Naive B cell (primary cell): Measurements from ENCODE around the gene LRRC53. TPM values are rescaled to one million over a fixed set of nuclear protein-coding genes. Genes with fewer than 3 reads are reported as not detected.

Source experiments
- ATAC-seq, 2 donors: fragments of 150-1000 bp; cut with Tn5 transposase; 2 replicates each; pipeline ENCODE4 v1.10.0; 2021; ENCODE audit warnings: low read depth in 2 of 2, mild to moderate bottlenecking in 2 of 2, moderate library complexity in 2 of 2
- DNase-seq: peaks from one replicate; pipeline ENCODE4 v3.0.0; 2022
- H3K27ac Mint-ChIP-seq, 6 donors: one replicate each; pipeline ENCODE4 v1.8.0; 2020 to 2022; ENCODE audit warnings: mild to moderate bottlenecking in 6 of 6, mixed read lengths in 6 of 6, moderate library complexity in 5 of 6, inconsistent platforms in 2 of 6
- H3K27me3 Mint-ChIP-seq, 3 donors: one replicate each; pipeline ENCODE4 v1.8.0; 2021 to 2022; ENCODE audit warnings: mixed read lengths in 3 of 3, mild to moderate bottlenecking in 1 of 3
- H3K36me3 Mint-ChIP-seq, 2 donors: one replicate each; pipeline ENCODE4 v1.8.0; 2020 to 2022; ENCODE audit warnings: mixed read lengths in 2 of 2, inconsistent platforms in 1 of 2, mild to moderate bottlenecking in 1 of 2
- H3K4me1 Mint-ChIP-seq, 3 donors: one replicate each; pipeline ENCODE4 v1.8.0; 2020 to 2022; ENCODE audit warnings: mixed read lengths in 3 of 3, inconsistent platforms in 1 of 3, mild to moderate bottlenecking in 1 of 3, moderate library complexity in 1 of 3
- H3K4me3 Mint-ChIP-seq, 8 donors: one replicate each; pipeline ENCODE4 v1.8.0; 2020 to 2022; ENCODE audit warnings: mild to moderate bottlenecking in 8 of 8, mixed read lengths in 8 of 8, moderate library complexity in 8 of 8, inconsistent platforms in 2 of 8
- H3K9me3 Mint-ChIP-seq, 7 donors: one replicate each; pipeline ENCODE4 v1.8.0; 2020 to 2022; ENCODE audit warnings: mixed read lengths in 7 of 7, mild to moderate bottlenecking in 5 of 7, inconsistent platforms in 2 of 7, moderate library complexity in 1 of 7
- polyA plus RNA-seq, 6 donors: library from polyadenylated mRNA; unstranded; fragments of 300-500 nt; fragmentation: Illumina TruSeq; gene quantifications; one replicate each; pipeline ENCODE4 v1.2.3, GENCODE V29; 2021; ENCODE audit warnings: low read depth in 6 of 6

Gene LRRC53
- polyA plus RNA-seq, 6 donors from 2014 or later, result not detected

- H3K27ac Mint-ChIP-seq, result no peak overlapping the region
- peaks cover 5 to 19% (median 7%) of the 10 kb centered on the region in 3 donors for H3K27me3 Mint-ChIP-seq
- H3K4me3 Mint-ChIP-seq, result no peak overlapping the region
- H3K4me1 Mint-ChIP-seq, result no peaks in the 10 kb centered on the region
- no peaks in the 10 kb centered on the region for H3K36me3 Mint-ChIP-seq
- H3K9me3 Mint-ChIP-seq, result peaks cover 0 to 3% (median 0%) of the 10 kb centered on the region in 7 donors
- ATAC-seq (no peak), DNase-seq (no peak)
Measured at GRCh38 chr1:74513411-74514300, 1.2 kb upstream of the LRRC53 start.

DNA sequence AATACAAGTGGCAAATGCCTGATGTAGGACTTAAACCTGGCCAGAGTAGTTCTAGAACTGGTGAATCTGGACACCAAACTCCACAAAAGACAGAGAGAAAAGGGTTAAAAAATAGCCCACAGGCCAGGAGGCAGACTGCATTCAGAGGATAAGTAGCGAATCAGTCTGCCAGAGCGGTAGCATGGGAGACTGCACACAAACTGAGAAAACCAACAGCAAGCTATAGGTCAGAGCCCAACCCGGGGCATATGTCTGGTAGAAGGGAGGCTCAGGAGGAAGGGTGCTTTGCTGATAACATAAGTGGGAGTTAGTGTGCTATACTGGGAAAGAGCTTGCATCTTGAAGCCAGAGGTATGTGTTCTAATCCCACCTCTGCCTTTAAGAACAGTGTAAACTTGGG, 4.0 kb downstream of the LRRC53 start:
- Mint-ChIP-seq H3K27ac (no peak overlapping the region), H3K36me3 (no peaks in the 10 kb centered on the region), H3K4me1 (no peaks in the 10 kb centered on the region), H3K27me3 (peaks cover 0 to 10% (median 7%) of the 10 kb centered on the region in 3 donors), H3K4me3 (no peak overlapping the region), H3K9me3 (peaks cover 0 to 3% (median 0%) of the 10 kb centered on the region in 7 donors)
- DNase-seq, result no peak
- no peak for ATAC-seq

DNA sequence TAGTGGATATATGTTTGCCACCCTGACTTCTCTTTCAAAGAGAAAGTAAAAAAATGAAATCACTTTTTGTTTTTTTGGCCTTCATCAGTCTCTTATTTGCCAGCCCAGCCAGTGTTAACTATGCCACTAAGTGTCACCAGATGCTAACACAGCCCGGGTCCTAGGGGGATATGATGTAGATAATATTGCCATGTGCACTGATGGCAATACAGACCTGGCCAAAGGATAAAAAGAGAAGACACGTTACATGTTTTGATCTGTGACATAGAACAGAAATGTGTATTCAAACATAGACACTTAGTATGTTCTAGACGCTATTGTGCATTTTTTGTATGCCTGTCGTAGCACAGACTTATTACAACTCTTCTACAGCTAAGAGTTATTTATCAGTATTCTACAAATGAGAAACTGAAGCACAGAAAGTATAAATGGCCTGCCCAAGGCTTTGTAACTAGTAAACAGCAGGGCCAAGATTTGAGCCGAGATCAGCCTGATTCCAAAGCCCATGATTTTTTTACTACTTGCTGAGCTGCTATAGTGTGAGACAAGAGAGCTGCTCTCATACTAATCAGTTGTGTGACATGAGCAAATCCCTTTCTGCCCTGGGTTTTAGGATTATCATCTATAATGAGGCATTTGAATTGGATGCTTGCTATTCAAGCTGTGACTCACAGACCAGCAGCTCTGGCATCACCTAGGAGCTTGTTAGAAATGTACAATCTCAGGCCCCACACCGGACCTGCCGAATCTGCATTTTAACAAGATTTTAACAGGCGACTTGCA, 6.3 kb downstream of the LRRC53 start:
- Mint-ChIP-seq H3K27ac (no peak overlapping the region), H3K4me3 (no peak overlapping the region), H3K4me1 (peaks cover 0 to 3% (median 0%) of the 10 kb centered on the region in 3 donors), H3K9me3 (no peaks in the 10 kb centered on the region), H3K36me3 (no peaks in the 10 kb centered on the region), H3K27me3 (peaks cover 0 to 3% (median 0%) of the 10 kb centered on the region in 3 donors)
- DNase-seq (no peak), ATAC-seq (no peak)

DNA sequence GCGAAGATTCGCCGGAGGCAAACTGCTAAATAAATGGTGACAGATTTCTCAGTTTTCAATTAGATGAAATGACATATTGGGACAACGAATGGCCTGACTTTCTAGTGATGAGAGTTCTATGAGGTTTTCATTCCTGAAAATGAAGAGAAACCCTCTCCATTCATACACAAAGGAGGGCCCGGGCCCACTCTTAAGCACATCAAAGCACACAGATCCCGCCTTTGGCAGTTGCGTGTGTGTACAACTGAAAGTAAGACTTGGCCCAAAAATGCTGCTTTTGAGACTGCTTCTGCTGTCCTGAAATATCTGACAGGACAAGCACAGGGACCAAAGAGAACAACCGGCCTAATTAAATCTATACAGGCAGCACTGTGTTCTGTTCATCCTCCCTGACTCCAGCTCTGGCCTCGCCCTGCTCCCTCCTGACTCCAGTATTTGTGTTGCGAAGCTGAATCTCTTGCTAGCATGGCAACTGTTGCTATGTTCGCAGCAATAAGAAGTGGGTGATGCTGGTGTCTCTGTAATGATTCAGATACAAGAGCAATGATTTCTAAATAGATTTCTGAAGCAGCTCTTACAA, 7.4 kb downstream of the LRRC53 start:
- peaks cover 0 to 3% (median 0%) of the 10 kb centered on the region in 3 donors for H3K27me3 Mint-ChIP-seq
- H3K27ac Mint-ChIP-seq, result no peak overlapping the region

GRCh38 chr1:74504125-74504932, 8.1 kb downstream of the LRRC53 start:
- Mint-ChIP-seq H3K4me3 (no peak overlapping the region), H3K27me3 (peaks cover 0 to 3% (median 0%) of the 10 kb centered on the region in 3 donors), H3K9me3 (no peaks in the 10 kb centered on the region), H3K36me3 (no peaks in the 10 kb centered on the region), H3K4me1 (peaks cover 0 to 3% (median 0%) of the 10 kb centered on the region in 3 donors), H3K27ac (peak overlapping the region in 1 of 6 donors; percentile 54)
- DNase-seq (no peak), ATAC-seq (peak in 1 of 2 donors; percentile 32)

More for the DNA sequence above, 7.4 kb downstream of the LRRC53 start:
- no peaks in the 10 kb centered on the region for H3K36me3 Mint-ChIP-seq
- ATAC-seq (no peak), DNase-seq (no peak)
- H3K9me3 Mint-ChIP-seq, result no peaks in the 10 kb centered on the region
- H3K4me3 Mint-ChIP-seq, result no peak overlapping the region
- peaks cover 0 to 3% (median 0%) of the 10 kb centered on the region in 3 donors for H3K4me1 Mint-ChIP-seq

DNA sequence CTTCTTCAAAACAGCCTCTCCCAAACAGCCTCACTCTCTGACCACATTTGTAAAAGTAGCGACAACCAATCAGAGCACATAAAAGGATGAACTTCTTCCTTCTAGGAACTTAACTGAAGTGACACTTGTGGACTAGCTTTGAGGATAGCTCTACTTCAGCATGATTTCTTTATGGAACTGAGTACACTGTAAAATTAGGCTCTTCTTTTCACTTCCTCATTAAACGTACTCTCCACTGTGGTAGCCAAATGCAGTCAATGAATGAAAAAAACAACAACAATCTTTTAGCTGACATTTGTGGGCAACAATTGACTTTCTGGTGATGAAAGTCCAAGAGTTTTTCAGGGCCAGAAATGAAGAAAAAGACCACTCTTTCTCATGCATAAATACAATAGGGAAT, 9.6 kb downstream of the LRRC53 start:
- Mint-ChIP-seq H3K36me3 (no peaks in the 10 kb centered on the region), H3K27me3 (peaks cover 0 to 3% (median 0%) of the 10 kb centered on the region in 3 donors), H3K27ac (no peak overlapping the region), H3K4me3 (no peak overlapping the region), H3K9me3 (no peaks in the 10 kb centered on the region), H3K4me1 (peaks cover 0 to 3% (median 0%) of the 10 kb centered on the region in 3 donors)
- no peak for ATAC-seq
- no peak for DNase-seq

DNA sequence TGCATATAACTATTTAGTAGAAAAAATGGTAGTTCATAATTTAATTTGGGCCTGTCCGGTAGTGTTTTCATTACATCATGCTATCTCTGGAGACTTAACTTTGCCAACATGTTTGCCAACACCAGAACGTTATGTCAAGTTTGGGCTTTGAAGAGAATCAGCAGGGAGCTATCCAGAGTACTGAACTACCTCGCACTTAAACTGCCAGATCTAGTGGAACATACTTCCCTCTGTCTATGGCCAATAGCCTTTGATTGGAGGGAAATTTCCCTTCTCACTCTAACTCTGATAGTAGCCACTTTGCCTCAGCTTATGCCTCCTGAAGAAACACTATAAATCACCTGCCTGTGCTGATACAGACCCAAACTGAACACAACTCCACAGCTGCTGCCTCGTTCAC, 10.0 kb downstream of the LRRC53 start:
- Mint-ChIP-seq H3K36me3 (no peaks in the 10 kb centered on the region), H3K27ac (no peak overlapping the region), H3K4me1 (peaks cover 0 to 3% (median 0%) of the 10 kb centered on the region in 3 donors), H3K27me3 (peaks cover 0 to under 1% (median 0%) of the 10 kb centered on the region in 3 donors), H3K4me3 (no peak overlapping the region), H3K9me3 (peaks cover 0 to under 1% (median 0%) of the 10 kb centered on the region in 7 donors)
- no peak for DNase-seq
- ATAC-seq, result no peak

DNA sequence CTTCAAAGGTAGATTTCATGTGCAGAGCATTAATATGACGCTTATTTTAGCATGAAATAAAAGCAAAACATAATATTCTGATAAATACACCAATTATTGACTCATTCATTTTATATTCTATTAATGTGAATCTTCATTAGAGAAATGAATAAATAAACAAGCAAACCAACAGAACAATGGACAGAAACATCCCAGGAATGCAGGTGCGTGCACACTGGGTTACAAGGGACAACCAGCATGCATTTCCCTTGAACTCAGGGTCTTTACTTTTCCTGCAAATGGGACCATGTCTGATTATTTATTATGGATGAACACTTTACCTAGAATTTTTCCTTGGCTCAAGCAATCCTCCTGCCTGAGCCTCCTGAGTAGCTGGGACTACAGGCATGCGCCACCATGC, 13.5 kb downstream of the LRRC53 start:
- no peaks in the 10 kb centered on the region for H3K36me3 Mint-ChIP-seq
- DNase-seq, result no peak
- no peak for ATAC-seq
- H3K4me1 Mint-ChIP-seq, result peaks cover 0 to 3% (median 0%) of the 10 kb centered on the region in 3 donors
- H3K27me3 Mint-ChIP-seq, result no peaks in the 10 kb centered on the region
- no peak overlapping the region for H3K27ac Mint-ChIP-seq
- no peak overlapping the region for H3K4me3 Mint-ChIP-seq
- peaks cover 0 to 5% (median 0%) of the 10 kb centered on the region in 7 donors for H3K9me3 Mint-ChIP-seq

GRCh38 chr1:74496669-74497068, 15.7 kb downstream of the LRRC53 start:
- H3K36me3 Mint-ChIP-seq, result no peaks in the 10 kb centered on the region
- DNase-seq (no peak), ATAC-seq (no peak)
- peaks cover 0 to 5% (median 0%) of the 10 kb centered on the region in 7 donors for H3K9me3 Mint-ChIP-seq
- no peaks in the 10 kb centered on the region for H3K27me3 Mint-ChIP-seq
- H3K4me1 Mint-ChIP-seq, result no peaks in the 10 kb centered on the region
- no peak overlapping the region for H3K4me3 Mint-ChIP-seq
- H3K27ac Mint-ChIP-seq, result no peak overlapping the region

DNA sequence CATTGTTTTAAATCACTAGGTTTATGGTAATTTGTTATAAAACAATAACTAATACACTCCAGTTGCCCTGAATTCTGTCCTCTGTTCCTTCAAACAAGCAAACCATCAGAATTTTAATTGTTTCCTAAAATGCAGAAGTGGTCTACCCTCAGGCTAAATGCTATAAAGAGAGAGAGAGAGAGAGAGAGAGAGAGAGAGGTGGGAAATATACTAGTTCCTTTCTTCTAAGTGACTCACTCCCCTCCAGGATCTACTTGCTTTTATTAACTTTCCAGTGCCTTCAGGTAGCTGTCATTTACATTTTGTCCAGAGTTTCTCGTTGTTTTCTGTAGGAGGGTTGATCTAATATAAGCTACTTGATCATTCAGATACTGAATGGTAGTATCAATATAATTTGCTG, 26.4 kb downstream of the LRRC53 start:
- Mint-ChIP-seq H3K27me3 (peaks cover 0 to 4% (median 0%) of the 10 kb centered on the region in 3 donors), H3K27ac (no peak overlapping the region), H3K4me1 (no peaks in the 10 kb centered on the region), H3K4me3 (no peak overlapping the region), H3K36me3 (no peaks in the 10 kb centered on the region), H3K9me3 (no peaks in the 10 kb centered on the region)
- ATAC-seq, result no peak
- no peak for DNase-seq

- Mint-ChIP-seq H3K4me3 (no peak overlapping the region), H3K27me3 (peaks cover 0 to 4% (median 0%) of the 10 kb centered on the region in 3 donors), H3K27ac (no peak overlapping the region), H3K4me1 (no peaks in the 10 kb centered on the region), H3K36me3 (no peaks in the 10 kb centered on the region), H3K9me3 (no peaks in the 10 kb centered on the region)
- DNase-seq, result no peak
- no peak for ATAC-seq
Measured at GRCh38 chr1:74485622-74486021, 26.8 kb downstream of the LRRC53 start.

DNA sequence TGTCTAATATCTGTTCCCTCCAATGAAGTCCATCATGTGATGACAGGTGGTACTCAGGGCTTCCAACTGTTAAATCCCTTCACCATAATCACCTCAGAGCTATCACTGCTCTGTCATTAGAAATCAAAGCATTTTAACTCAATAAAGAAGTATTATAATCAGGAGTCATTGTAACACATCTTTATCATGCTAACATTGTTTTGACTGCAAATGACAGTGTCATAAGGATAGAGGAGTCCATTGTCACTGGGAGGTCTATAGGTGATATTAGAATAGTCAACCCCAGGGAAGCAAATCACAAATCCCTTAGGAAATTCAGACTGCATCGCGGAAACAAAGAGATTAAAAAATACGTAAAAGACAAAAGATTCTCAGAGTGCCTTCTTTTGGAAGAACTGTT, 30.8 kb downstream of the LRRC53 start:
- H3K9me3 Mint-ChIP-seq, result no peaks in the 10 kb centered on the region
- no peaks in the 10 kb centered on the region for H3K4me1 Mint-ChIP-seq
- peaks cover 0 to 5% (median 4%) of the 10 kb centered on the region in 3 donors for H3K27me3 Mint-ChIP-seq
- no peak for DNase-seq
- H3K4me3 Mint-ChIP-seq, result no peak overlapping the region
- H3K27ac Mint-ChIP-seq, result no peak overlapping the region
- H3K36me3 Mint-ChIP-seq, result no peaks in the 10 kb centered on the region
- ATAC-seq, result no peak

- H3K4me3 Mint-ChIP-seq, result no peak overlapping the region
- no peaks in the 10 kb centered on the region for H3K9me3 Mint-ChIP-seq
- no peak for DNase-seq
Measured at GRCh38 chr1:74480068-74480467, 32.3 kb downstream of the LRRC53 start.

More at GRCh38 chr1:74480068-74480467, 32.3 kb downstream of the LRRC53 start:
- H3K4me1 Mint-ChIP-seq, result no peaks in the 10 kb centered on the region
- no peak overlapping the region for H3K27ac Mint-ChIP-seq
- peaks cover 0 to 5% (median 4%) of the 10 kb centered on the region in 3 donors for H3K27me3 Mint-ChIP-seq
- no peaks in the 10 kb centered on the region for H3K36me3 Mint-ChIP-seq
- no peak for ATAC-seq
